SK-N-DZ (cell line): ENCODE data around the gene PCNX2.
A peak's percentile ranks its signal among the peaks of the same experiment; 100 is the strongest.
"Not testable (repeated sequence)": the region's sequence is repeated elsewhere in the genome, so short reads cannot be mapped to it uniquely, and the experiment has no call there.

Experiments
- DNase-seq: peaks from one replicate; pipeline ENCODE4 v3.0.0-alpha.2; 2015; ENCODE audit warnings: low spot score

Gene PCNX2

DNA sequence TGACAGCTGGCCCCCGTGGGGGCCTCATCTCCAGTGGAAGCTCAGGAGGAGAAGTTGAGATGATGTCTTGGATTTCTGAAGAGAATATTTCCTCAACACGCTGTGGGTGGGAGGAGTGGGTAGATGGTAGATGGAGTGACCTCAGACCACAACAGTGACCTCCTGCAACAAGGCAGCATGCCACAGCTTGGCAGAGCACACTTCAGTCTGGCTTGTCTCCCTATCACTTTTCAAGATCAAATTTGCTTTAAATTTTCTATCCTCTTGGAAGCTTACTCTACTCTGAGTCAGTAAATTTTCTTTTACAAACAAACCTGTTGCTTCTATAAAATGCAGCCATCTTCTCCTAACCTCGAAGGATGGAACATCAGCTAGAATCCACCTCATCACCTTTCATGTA lies 285.4 kb downstream of the PCNX2 start:
- DNase-seq = no peak

DNA sequence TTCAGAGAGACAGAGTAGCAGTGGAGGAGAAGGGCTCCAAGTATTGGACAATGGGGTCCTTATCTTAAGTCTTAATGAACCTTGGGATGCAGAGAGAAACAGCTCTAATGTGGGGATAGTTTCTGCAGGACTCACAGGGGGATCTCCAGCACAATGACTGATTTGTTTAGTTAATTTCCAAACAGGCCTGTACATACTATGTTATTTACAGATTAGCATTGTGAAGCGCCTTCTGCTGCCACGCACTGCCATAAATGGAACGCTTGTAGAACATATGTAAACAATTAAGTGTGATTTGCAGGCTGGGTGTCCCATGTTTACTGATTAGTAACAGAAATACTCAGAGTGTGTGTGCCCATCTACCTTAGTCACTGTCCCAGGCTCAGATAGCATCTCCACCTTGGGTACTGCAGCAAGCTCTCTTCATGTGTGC lies 289.0 kb downstream of the PCNX2 start:
- no peak for DNase-seq

DNA sequence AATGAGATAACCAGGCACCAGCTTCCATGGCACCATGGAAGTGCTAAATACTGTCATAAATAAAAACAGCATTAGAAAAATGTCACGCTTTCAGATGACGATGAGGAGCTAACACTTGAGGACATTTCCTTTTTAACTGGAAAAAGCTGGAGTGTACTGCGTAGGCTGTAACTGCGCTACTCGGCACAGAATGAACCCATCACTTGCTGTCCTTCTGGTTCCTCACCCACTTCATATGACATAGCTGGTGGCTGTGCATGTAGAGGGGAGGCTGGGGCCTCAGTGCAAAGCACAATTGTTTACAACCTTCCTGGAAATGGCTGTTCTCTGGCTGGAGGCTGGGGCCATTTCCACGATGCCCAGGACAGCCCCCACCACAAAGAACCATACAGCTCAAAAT lies 289.4 kb downstream of the PCNX2 start:
- no peak for DNase-seq

DNA sequence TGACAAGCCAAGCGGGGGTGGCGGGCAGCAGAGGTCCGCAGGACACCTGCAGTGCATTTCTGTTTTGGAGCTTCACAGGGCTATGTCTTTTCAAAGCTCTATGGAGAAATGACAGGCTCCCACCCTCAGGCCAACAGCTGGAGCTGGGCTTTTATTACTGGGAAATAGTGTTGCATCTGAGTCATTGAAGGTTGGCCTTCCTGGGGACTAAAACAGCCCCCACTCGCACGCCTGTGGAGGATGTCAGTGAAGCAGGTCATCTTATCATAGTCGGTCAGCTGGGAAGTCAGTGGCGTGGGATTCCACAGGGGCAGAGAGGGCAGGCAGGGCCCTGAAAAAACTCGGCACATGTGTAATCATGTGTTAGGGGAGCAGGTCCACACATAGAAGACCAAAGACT lies 289.8 kb downstream of the PCNX2 start:
- no peak for DNase-seq

DNA sequence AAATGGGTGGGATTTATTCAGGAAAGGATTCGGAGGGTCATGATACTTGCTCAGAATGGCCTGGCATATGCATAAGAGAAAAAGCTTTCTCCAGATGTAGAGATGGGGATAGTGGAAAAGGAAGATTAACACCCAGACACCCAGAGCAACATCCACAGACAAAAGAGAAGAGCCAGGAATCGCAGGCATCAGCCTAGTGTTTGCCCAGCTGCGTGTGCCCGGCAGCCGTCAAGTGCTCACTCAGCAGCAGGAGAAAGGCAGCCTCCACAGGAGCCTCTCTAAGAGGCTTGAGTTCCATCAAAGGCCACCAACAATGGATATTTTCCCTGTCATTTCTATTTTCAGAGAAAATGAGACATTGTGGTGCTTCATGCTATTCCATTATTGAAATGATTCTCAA lies 290.4 kb downstream of the PCNX2 start:
- DNase-seq = no peak

DNA sequence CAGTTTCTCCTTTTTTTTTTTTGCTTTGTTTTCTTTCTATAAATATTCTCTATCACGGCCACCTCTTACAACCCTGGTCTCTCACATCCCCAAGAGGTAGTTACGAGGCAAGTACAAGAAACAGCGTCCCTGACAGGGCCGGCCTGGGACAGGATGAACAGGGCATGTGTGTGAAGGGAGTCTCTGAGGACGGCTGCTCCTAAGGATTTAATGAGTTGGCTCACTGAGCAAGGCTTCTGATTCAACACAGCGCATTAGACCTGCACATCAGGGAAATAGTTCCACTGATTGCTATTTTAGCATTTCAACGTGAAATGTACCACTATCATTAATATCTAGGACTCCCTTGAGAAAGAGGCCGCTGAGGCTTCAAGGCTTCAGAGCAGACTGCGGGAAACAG lies 291.1 kb downstream of the PCNX2 start:
- DNase-seq = no peak

DNA sequence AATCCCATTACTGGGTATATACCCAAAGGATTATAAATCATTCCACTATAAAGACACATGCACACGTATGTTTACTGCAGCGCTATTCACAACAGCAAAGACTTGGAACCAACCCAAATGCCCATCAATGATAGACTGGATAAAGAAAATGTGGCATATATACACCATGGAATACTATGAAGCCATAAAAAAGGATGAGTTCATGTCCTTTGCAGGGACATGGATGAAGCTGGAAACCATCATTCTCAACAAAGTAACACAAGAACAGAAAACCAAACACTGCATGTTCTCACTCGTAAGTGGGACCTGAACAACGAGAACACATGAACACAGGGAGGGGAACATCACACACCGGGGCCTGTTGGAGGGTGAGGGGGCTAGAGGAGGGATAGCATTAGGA lies 291.9 kb downstream of the PCNX2 start:
- not testable (repeated sequence) for DNase-seq

DNA sequence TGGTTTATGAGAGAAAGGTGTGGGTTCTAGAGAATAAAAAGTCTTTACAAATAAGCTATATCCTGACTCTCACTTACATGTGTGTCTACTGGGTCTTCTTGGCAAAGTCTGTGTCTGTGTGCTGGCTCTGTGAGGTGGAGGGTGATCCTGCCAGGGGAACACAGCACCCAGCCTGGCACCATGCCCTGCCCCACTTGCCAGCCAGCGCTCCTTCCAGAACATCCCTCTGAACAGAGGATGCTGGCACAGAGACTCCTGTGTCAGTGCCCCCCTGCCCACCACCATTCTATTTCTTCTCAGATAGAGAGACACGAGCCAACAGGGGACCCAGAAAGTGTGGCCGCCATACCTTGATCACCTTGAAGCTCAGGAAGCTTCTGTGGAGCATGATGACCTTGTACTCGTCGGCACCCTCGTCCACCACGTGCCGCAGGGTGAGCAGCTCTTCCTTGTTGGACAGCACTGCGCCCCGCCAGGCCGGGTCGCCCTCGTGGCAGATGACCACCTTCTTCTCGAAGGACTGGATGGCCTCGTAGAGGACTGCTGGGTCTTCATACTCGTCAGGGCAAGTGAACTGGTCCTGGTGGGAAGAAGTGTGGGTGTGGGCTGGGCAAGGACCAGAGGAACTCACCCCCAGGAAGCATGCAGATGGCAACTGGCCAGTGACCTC lies 295.4 kb downstream of the PCNX2 start:
- no peak for DNase-seq

DNA sequence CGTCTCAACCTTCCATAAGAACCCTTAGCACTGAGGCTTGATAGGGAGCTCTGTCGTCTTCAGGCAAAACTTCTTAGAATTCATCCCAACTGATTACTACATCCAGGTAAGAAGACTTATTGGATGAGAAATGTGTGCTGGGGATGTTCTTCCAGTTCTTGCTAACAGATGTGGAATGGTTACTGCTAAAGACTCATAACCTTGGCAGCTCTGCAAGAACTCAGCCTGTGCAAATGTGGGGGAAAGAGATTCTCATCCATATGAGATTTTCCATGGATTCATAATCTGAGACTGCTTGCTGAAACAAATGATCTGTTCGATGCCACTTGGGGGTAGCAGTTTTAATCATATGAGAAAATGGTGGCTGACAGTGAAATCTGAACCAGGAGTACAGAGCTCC lies 296.9 kb downstream of the PCNX2 start:
- no peak for DNase-seq

DNA sequence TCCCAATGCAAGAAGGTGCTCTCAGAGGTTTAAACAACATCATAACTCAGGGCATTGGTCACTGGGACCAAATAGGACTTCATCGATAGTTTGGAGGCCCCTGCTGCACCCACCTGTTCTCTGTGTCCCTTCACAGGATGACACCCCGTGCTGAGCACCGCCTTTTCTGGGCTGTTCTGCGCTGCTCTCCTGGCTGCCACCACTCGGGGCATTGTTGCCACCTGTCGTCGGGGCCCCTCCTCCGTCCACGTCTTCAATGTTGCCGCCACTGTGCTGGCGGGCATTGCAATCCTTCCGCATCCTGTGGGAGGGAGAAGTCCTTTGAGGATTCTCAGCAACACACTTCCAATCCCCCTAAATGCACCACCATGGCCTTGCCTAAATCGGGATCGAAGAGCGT lies 297.4 kb downstream of the PCNX2 start:
- DNase-seq = no peak

DNA sequence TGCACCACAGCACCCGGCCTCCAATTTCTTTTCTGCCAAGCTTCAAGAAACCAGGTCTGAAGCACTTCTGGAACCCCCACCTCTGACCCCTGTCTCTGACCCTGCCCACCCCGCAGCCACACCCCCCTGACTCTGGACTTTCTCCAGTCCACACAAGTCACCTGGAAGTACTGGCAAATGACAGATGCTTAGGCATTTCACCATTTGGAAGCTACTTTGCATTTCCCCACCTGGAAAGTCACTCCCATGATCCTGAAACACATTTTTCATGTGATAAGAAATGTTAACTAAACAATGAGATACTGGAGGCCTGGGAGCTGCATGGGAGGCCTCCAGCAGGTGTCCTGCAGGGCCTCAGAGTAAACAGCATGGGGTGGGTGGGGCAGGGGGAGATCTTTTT lies 299.4 kb downstream of the PCNX2 start:
- no peak for DNase-seq

DNA sequence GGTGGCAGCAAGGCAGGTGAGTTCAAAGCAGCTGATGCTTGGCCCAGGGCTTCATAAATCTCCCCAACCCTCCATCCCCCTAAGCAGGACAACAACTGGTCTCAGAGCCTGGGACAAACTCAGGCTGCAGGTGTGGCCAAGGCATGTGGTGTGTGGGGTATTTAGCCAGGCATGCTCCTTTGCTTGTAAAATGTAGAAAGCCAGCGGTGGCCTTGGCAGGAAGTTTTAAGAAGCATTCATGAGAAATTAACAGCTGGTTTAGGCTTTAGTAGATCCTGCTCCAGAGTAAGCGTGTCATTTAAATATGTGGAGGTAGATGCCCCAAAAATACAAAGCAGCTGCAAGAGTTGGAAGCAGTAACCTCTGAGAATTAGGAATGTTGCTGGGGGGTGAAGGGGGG lies 300.3 kb downstream of the PCNX2 start:
- DNase-seq = no peak

DNA sequence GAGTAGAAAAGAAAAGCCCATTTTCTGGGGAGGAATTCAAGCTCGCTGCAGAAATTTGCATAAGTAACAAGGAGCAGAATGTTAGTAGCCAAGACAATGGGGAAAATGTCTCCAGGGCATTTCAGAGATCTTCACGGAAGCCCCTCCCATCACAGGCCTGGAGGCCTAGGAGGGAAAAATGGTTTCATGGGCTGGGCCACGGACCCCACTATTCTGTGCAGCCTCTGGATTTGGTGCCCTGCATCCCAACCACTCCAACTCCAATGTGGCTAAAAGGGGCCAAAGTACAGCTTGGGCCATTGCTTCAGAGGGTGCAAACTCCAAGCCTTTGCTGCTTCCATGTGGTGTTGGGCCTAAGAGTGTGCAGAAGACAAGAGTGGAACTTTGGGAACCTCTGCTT lies 302.0 kb downstream of the PCNX2 start:
- no peak for DNase-seq

DNA sequence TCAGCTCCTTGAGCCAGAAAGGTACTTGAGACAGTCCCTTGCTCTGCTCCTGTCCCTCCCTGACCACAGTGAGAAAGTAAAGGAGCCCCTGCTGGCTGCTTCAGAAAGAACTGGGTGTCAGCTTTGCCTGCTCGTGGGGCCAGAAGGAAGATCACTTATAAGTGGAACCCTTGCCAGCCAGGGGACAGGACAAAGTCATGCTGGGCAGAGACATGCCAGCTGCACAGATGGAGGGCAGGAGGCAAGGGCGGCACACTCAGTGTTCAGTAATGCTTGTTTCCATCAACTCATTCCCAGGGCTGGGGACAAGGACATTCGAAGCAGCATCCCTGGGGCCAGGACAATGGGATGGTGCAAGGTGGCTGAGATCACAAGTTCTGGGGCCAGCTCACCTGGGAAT lies 303.3 kb downstream of the PCNX2 start:
- no peak for DNase-seq

DNA sequence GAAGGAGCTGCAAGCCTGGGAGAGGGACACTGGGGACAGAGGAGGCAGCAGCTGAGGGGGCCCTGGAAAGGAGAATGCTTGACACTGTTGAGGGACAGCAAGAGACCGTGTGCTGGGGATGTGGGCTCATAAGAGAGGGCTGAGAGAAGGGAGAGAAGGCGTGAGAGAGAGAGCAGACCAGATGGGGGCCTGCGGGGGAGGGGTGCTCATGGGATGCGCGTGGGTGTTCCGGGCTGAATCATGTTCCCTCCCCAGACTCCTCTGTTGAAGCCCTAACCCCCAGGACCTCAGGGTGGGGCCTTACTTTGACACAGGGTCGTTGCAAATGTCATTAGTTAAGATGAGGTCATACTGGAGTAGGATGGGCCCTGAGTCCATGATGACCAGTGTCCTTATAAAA lies 304.3 kb downstream of the PCNX2 start:
- DNase-seq = no peak

DNA sequence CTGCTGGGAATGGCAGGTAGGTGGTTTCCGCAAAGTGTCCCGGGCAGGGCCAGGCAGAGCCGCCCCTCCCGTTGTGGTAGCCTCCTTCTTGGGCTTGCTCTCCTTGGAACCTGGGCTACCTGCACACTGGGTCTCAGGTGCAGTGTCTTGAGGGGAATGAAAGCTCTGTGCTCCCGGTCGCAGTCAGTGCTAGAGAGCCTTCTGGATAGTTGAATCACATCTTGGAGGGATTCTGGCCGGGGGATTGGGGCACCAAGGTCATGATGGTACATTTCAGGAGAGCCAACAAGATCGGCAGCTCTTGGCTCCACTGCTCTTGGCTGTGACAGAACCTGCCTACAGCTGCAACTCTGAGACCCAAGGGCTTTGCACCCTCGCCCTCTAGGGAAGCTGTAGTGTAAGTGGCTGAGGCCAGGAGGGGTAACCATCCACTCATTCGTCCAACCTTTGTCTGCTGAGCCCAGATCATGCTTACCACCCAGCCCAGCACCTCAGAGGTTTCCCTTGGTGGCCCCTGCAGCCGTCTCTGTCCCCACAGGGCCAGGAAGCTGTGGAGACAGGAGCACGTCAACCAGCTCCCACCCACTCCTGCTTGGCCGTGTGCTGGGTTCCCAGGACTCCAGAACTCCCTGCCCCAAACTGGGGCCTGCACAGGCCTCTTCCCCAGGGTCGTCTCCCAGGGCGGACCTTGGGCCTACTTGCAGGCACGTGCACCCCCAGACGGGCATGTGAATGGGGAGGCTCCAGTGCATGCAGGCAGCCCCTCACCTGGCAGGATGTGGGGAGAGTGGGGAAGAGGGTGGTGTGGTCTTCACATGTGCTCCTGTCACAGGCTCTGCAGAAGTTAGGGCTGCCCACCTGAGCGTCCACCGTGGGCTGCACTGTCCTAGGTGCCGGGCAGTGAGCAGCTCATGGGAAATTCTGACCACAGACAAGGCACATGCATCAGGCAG lies 305.1 kb downstream of the PCNX2 start:
- no peak for DNase-seq

DNA sequence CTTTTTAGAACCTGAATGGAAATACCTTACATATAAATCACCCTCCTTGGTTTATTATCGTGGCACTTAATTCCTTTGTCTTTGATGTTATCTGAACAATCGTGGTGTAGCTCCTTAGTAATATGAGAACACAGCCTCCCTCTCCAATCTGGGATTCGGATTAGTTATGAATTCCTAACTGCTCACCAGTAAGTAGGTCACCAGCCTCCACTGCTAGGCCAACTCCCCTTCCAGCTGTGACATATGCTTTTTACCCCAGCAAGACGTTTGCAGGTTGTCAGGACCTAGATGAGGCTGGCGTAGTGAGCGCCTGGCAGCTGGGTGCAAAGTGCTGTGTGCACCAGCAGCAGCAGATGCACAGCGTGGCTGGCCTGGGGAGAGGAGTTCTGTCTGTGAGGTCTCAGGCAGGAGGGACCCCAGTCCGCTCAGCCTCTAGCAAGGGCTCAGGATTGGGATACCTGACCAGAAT lies 306.9 kb downstream of the PCNX2 start:
- DNase-seq = peak; percentile 83

DNA sequence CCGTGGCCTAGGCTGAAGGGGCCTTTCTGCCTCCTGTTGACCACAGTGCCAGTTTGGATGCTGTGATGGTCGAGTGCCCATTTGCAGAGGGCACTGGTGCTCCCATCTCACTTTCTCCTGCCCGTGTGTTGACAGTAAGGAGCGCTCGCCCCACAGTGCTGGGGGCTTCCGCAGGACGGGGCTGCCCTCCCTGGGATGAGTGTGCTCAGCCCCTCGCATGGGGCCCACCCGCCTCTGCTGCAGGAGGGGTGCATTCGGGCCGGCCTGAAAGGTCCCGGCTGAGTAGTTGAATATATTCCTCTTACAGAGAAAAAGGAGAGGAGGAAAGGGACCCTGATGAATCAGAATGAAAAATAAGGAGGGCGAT lies 307.8 kb downstream of the PCNX2 start:
- no peak for DNase-seq

DNA sequence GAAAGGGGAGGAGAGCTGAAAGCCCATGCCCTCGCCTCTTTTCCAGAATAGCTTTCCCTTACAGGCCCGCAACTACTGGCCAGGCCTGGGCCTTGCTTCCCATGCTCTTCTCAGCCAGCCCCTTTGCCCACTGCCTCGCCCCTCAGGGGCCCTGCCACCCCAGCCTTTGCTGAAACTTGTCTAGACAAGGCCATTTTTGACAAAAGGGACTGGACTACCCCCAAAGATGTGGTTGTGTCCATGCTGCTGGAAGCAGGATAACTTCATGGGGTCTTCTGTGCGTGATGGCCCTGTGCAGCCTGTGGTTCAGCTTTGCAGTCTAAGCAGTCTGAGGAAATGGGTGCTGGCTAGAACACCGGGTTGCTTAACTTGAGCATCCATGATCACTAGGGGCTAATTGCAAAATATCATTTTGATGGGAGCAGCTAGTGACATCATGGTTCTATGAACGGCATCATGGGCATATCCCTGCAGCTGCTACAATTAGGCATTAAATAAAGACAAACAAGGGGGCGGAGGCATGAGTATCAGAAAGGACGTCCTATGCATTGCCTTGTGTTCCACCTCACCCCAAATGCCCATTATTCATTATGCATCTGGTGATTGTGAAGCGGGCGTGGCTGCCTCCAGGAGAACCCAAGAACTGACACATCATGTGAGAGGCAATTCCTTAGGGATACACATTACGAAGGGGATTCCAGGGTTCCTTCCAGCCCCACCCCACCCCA lies 308.3 kb downstream of the PCNX2 start:
- DNase-seq = no peak

DNA sequence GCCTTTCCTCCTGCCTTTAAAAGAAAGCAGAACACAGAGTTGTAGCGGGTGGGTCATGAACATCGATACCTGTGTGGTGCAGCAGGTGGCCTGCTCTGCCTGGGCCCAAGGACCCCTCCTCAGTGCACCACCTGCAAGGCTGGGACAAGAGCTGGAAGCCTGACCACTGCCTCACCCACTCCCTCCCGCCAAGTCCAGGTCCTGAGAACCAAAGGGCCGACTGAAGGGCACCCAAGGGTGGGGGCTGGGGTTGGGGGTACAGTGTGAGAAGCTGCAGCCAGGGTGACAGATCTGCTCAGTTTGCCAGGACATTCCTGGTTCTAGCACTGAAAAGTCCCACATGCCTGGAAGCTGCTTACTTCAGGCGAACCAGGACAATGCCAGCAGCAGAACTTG lies 309.0 kb downstream of the PCNX2 start:
- DNase-seq = no peak

DNA sequence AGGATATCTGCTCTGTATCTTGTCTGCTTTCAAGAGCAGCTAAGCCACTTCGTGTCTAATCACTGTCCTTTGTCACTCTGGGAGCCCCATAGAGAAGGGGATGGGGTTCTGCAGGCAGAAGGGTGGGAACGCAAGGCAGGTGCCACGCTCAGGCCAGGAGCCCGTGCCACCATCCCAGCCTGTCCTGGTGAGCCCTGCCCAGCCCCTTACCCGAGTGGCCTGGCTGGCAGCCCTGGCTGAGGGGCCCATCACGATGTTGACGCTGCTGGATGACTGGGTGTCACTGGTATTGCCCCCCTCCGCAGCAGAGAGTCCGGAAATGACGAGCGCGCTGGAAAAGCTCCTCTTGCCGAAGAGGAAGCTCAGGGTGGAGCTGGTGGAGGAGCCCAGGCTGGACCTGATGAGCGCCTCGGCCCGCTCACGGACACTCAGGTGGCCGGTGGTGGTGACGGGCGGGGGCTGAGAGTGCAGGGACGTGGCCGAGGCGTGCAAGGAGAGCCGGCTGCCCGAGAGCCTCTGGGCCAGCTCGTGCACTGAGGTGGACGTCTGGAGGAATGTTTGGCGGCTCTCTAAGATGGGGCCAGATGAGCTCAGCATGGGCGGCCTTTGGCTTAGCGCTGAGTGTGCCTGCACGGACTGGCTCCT lies 309.5 kb downstream of the PCNX2 start:
- no peak for DNase-seq
